Lower leg skin (tissue), 3 donors: ENCODE results near the gene PTPRZ1.

Experiments used
- POLR2A ChIP-seq, 2 donors: fragments of 450-650 bp; IDR thresholded peaks; one replicate each; pipeline ENCODE4 v1.6.1; 2016 to 2017; ENCODE audit warnings: antibody characterized with exemption in 2 of 2, mild to moderate bottlenecking in 1 of 2, moderate library complexity in 1 of 2
- TF ChIP-seq, protein P1 (sequence below), 3 donors: fragments of 450-650 bp; IDR thresholded peaks; one replicate each; pipeline ENCODE4 v1.5.1; 2016; ENCODE audit warnings: antibody characterized with exemption in 3 of 3, mild to moderate bottlenecking in 3 of 3, moderate library complexity in 2 of 3

- TF ChIP-seq, protein P1, sequence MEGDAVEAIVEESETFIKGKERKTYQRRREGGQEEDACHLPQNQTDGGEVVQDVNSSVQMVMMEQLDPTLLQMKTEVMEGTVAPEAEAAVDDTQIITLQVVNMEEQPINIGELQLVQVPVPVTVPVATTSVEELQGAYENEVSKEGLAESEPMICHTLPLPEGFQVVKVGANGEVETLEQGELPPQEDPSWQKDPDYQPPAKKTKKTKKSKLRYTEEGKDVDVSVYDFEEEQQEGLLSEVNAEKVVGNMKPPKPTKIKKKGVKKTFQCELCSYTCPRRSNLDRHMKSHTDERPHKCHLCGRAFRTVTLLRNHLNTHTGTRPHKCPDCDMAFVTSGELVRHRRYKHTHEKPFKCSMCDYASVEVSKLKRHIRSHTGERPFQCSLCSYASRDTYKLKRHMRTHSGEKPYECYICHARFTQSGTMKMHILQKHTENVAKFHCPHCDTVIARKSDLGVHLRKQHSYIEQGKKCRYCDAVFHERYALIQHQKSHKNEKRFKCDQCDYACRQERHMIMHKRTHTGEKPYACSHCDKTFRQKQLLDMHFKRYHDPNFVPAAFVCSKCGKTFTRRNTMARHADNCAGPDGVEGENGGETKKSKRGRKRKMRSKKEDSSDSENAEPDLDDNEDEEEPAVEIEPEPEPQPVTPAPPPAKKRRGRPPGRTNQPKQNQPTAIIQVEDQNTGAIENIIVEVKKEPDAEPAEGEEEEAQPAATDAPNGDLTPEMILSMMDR (IDR thresholded peaks at IDR 0.05) = no peak
- TF ChIP-seq POLR2A (IDR thresholded peaks at IDR 0.05) = no peak
Measured at GRCh38 chr7:122046402-122046801, 173.4 kb downstream of the PTPRZ1 start.
